DMS114 treated with DMSO at 0.1 percent for 48 hours (cell line): ENCODE data around the gene A4GALT.

Experiments
- DNase-seq: peaks from one replicate; lab custom pipeline; 2025; ENCODE audit not compliant: unreplicated experiment; lab: John Stamatoyannopoulos, UW

The A4GALT gene

GRCh38 chr22:42653999-42654398, 66.7 kb downstream of the A4GALT start:
- DNase-seq, result no peak

- DNase-seq, result no peak
Observed at GRCh38 chr22:42651134-42651533, 69.5 kb downstream of the A4GALT start.

GRCh38 chr22:42649246-42650099, 71.2 kb downstream of the A4GALT start, which contains the start of gene CYB5R3:
TSS of gene CYB5R3 (minus strand) at chr22:42649392. CDS start at chr22:42649315, 77 bp downstream.
- peak; percentile 63 for DNase-seq

GRCh38 chr22:42648368-42649245, 72.1 kb downstream of the A4GALT start:
- DNase-seq, result no peak

GRCh38 chr22:42648017-42648367, 72.7 kb downstream of the A4GALT start:
- DNase-seq, result no peak

- DNase-seq, result no peak
Observed at GRCh38 chr22:42646569-42647525, 73.8 kb downstream of the A4GALT start.

- DNase-seq, result no peak
Observed at GRCh38 chr22:42645938-42646568, 74.6 kb downstream of the A4GALT start.

GRCh38 chr22:42645341-42645937, 75.2 kb downstream of the A4GALT start:
- DNase-seq, result no peak

GRCh38 chr22:42644422-42645340, 76.0 kb downstream of the A4GALT start:
- DNase-seq, result no peak

GRCh38 chr22:42643634-42644421, 76.8 kb downstream of the A4GALT start:
- DNase-seq, result no peak

- no peak for DNase-seq
Observed at GRCh38 chr22:42642806-42643633, 77.7 kb downstream of the A4GALT start.
